ENCODE data around the gene SEC23IP.

Gene SEC23IP

DNA sequence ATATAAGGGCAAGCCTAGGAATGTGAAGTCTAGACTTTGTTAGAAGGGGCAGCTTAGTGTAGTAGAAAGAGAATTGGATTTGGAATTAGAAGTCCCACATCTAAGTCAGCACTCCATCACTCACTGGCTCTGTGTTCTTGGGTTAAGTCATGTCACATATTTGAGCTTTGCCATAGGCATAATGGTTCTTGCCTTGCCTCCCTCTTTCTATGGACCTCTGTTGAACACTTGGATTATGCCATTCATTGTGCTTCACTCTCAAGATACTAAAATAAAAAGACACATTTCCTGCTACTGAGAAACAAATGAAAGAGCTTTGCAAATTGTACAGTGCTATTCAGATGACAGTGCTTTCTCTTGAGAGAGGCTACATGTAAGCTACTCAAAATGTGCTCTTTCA lies 35.9 kb downstream of the SEC23IP start (continued):
- TF ChIP-seq, protein P1, sequence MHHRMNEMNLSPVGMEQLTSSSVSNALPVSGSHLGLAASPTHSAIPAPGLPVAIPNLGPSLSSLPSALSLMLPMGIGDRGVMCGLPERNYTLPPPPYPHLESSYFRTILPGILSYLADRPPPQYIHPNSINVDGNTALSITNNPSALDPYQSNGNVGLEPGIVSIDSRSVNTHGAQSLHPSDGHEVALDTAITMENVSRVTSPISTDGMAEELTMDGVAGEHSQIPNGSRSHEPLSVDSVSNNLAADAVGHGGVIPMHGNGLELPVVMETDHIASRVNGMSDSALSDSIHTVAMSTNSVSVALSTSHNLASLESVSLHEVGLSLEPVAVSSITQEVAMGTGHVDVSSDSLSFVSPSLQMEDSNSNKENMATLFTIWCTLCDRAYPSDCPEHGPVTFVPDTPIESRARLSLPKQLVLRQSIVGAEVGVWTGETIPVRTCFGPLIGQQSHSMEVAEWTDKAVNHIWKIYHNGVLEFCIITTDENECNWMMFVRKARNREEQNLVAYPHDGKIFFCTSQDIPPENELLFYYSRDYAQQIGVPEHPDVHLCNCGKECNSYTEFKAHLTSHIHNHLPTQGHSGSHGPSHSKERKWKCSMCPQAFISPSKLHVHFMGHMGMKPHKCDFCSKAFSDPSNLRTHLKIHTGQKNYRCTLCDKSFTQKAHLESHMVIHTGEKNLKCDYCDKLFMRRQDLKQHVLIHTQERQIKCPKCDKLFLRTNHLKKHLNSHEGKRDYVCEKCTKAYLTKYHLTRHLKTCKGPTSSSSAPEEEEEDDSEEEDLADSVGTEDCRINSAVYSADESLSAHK (tag by site-specific recombination; IDR thresholded peaks at IDR 0.05): no peak
- TF ChIP-seq ZNF366 (tag by site-specific recombination; conservative IDR thresholded peaks at IDR 0.05) (no peak), ZBTB1 (tag by site-specific recombination; IDR thresholded peaks at IDR 0.05) (no peak), ZNF792 (tag by site-specific recombination; IDR thresholded peaks at IDR 0.05) (no peak), ZNF335 (tag by site-specific recombination; conservative IDR thresholded peaks at IDR 0.05) (no peak)

DNA sequence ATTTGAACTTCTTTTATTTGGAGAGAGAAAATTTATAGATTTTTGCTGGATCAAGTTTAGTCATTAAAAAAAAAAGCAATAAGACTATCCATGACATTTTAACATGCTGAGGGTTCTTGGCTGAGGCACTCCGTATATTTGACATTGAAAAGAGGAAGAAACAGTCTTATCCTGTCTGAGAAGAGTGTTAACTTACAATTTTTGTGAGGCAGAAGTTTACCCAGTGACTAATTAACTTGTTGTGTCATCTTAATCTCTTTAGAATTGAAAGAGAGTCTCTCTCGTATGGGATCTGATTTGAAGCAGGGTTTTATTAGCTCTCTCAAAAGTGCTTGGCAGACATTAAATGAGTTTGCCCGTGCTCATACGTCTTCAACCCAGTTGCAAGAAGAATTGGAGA lies 39.3 kb downstream of the SEC23IP start:
- Histone ChIP-seq H3K9me3 (ENCODE audit: control insufficient read depth, insufficient read depth, low read depth, low read length) (no peaks in the 10 kb centered on the region), H3K4me3 (ENCODE audit: low read depth, low read length) (no peak overlapping the region), H3K27ac (ENCODE audit: extremely low read depth, low read depth, low read length) (no peak overlapping the region), H3K36me3 (ENCODE audit: control insufficient read depth in 2 of 2, insufficient read depth in 1 of 2, low read length in 2 of 2) (peaks cover 61 to 69% of the 10 kb centered on the region in 2 experiments), H3K4me1 (ENCODE audit: control insufficient read depth, insufficient read depth, low read length) (peaks cover 4% of the 10 kb centered on the region; the same call in 1 of the 2 replicates)
- CTCF ChIA-PET: interaction anchor here (0.7 to 0.9 kb wide), 4 partner anchors 10 to 405 kb away, joined by 3 read pairs; no protein-coding TSS in a partner anchor
- POLR2A ChIA-PET: no interaction called here
- TF ChIP-seq ZNF138 (tag by site-specific recombination; IDR thresholded peaks at IDR 0.05; ENCODE audit: borderline replicate concordance) (no peak), KLF1 (tag by site-specific recombination; IDR thresholded peaks at IDR 0.05) (no peak), ZBTB8A (tag by site-specific recombination; IDR thresholded peaks at IDR 0.05) (no peak), ZNF548 (tag by site-specific recombination; IDR thresholded peaks at IDR 0.05) (no peak), ZNF658 (tag by site-specific recombination; IDR thresholded peaks at IDR 0.05) (no peak), ZNF133 (tag by site-specific recombination; IDR thresholded peaks at IDR 0.05) (no peak), ZNF514 (tag by site-specific recombination; IDR thresholded peaks at IDR 0.05) (no peak), ZNF423 (tag by site-specific recombination; IDR thresholded peaks at IDR 0.05) (no peak), ZNF214 (tag by site-specific recombination; IDR thresholded peaks at IDR 0.05; ENCODE audit: borderline replicate concordance) (no peak)
- TF ChIP-seq, protein P2, sequence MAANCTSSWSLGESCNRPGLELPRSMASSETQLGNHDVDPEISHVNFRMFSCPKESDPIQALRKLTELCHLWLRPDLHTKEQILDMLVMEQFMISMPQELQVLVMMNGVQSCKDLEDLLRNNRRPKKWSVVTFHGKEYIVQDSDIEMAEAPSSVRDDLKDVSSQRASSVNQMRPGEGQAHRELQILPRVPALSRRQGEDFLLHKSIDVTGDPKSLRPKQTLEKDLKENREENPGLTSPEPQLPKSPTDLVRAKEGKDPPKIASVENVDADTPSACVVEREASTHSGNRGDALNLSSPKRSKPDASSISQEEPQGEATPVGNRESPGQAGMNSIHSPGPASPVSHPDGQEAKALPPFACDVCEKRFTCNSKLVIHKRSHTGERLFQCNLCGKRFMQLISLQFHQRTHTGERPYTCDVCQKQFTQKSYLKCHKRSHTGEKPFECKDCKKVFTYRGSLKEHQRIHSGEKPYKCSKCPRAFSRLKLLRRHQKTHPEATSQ (tag by site-specific recombination; IDR thresholded peaks at IDR 0.05): no peak
- TF ChIP-seq, protein P3, sequence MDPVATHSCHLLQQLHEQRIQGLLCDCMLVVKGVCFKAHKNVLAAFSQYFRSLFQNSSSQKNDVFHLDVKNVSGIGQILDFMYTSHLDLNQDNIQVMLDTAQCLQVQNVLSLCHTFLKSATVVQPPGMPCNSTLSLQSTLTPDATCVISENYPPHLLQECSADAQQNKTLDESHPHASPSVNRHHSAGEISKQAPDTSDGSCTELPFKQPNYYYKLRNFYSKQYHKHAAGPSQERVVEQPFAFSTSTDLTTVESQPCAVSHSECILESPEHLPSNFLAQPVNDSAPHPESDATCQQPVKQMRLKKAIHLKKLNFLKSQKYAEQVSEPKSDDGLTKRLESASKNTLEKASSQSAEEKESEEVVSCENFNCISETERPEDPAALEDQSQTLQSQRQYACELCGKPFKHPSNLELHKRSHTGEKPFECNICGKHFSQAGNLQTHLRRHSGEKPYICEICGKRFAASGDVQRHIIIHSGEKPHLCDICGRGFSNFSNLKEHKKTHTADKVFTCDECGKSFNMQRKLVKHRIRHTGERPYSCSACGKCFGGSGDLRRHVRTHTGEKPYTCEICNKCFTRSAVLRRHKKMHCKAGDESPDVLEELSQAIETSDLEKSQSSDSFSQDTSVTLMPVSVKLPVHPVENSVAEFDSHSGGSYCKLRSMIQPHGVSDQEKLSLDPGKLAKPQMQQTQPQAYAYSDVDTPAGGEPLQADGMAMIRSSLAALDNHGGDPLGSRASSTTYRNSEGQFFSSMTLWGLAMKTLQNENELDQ (tag by site-specific recombination; IDR thresholded peaks at IDR 0.05; ENCODE audit: low read depth): no peak
- TF ChIP-seq, protein P4, sequence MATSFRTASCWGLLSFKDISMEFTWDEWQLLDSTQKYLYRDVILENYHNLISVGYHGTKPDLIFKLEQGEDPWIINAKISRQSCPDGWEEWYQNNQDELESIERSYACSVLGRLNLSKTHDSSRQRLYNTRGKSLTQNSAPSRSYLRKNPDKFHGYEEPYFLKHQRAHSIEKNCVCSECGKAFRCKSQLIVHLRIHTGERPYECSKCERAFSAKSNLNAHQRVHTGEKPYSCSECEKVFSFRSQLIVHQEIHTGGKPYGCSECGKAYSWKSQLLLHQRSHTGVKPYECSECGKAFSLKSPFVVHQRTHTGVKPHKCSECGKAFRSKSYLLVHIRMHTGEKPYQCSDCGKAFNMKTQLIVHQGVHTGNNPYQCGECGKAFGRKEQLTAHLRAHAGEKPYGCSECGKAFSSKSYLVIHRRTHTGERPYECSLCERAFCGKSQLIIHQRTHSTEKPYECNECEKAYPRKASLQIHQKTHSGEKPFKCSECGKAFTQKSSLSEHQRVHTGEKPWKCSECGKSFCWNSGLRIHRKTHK (tag by site-specific recombination; IDR thresholded peaks at IDR 0.05): no peak
- TF ChIP-seq, protein P5, sequence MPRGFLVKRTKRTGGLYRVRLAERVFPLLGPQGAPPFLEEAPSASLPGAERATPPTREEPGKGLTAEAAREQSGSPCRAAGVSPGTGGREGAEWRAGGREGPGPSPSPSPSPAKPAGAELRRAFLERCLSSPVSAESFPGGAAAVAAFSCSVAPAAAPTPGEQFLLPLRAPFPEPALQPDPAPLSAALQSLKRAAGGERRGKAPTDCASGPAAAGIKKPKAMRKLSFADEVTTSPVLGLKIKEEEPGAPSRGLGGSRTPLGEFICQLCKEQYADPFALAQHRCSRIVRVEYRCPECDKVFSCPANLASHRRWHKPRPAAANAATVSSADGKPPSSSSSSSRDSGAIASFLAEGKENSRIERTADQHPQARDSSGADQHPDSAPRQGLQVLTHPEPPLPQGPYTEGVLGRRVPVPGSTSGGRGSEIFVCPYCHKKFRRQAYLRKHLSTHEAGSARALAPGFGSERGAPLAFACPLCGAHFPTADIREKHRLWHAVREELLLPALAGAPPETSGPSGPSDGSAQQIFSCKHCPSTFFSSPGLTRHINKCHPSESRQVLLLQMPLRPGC (tag by site-specific recombination; IDR thresholded peaks at IDR 0.05): no peak
- TF ChIP-seq, protein P6, sequence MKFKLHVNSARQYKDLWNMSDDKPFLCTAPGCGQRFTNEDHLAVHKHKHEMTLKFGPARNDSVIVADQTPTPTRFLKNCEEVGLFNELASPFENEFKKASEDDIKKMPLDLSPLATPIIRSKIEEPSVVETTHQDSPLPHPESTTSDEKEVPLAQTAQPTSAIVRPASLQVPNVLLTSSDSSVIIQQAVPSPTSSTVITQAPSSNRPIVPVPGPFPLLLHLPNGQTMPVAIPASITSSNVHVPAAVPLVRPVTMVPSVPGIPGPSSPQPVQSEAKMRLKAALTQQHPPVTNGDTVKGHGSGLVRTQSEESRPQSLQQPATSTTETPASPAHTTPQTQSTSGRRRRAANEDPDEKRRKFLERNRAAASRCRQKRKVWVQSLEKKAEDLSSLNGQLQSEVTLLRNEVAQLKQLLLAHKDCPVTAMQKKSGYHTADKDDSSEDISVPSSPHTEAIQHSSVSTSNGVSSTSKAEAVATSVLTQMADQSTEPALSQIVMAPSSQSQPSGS (tag by site-specific recombination; IDR thresholded peaks at IDR 0.05; ENCODE audit: low read depth): no peak
- TF ChIP-seq, protein P7, sequence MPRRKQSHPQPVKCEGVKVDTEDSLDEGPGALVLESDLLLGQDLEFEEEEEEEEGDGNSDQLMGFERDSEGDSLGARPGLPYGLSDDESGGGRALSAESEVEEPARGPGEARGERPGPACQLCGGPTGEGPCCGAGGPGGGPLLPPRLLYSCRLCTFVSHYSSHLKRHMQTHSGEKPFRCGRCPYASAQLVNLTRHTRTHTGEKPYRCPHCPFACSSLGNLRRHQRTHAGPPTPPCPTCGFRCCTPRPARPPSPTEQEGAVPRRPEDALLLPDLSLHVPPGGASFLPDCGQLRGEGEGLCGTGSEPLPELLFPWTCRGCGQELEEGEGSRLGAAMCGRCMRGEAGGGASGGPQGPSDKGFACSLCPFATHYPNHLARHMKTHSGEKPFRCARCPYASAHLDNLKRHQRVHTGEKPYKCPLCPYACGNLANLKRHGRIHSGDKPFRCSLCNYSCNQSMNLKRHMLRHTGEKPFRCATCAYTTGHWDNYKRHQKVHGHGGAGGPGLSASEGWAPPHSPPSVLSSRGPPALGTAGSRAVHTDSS (tag by site-specific recombination; IDR thresholded peaks at IDR 0.05): no peak
- TF ChIP-seq, protein P8, sequence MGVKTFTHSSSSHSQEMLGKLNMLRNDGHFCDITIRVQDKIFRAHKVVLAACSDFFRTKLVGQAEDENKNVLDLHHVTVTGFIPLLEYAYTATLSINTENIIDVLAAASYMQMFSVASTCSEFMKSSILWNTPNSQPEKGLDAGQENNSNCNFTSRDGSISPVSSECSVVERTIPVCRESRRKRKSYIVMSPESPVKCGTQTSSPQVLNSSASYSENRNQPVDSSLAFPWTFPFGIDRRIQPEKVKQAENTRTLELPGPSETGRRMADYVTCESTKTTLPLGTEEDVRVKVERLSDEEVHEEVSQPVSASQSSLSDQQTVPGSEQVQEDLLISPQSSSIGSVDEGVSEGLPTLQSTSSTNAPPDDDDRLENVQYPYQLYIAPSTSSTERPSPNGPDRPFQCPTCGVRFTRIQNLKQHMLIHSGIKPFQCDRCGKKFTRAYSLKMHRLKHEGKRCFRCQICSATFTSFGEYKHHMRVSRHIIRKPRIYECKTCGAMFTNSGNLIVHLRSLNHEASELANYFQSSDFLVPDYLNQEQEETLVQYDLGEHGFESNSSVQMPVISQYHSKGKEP (tag by site-specific recombination; IDR thresholded peaks at IDR 0.05): no peak
